Upper lobe of left lung (tissue), 4 donors: ENCODE results near the gene SLC8A3.

Experiments
- EP300 ChIP-seq, 4 donors: sonication (generic); formaldehyde crosslinking; IDR thresholded peaks; one replicate each; pipeline ENCODE4 v1.5.1; 2017; ENCODE audit warnings: antibody characterized with exemption in 4 of 4, control low read depth in 2 of 4
- POLR2A ChIP-seq, 4 donors: fragments of 450-650 bp; IDR thresholded peaks; one replicate each; pipeline ENCODE4 v1.5.1; 2016 to 2017; ENCODE audit warnings: antibody characterized with exemption in 4 of 4, mild to moderate bottlenecking in 2 of 4
- POLR2AphosphoS5 ChIP-seq, 2 donors: sonication (generic); formaldehyde crosslinking; IDR thresholded peaks; one replicate each; pipeline ENCODE4 v1.5.1; 2017; ENCODE audit warnings: antibody characterized with exemption in 2 of 2
- TF ChIP-seq, protein P1 (sequence below), 6 experiments: fragments of 450-650 bp in 4 of 6; fragments of 200-600 bp in 2 of 6; sonication (generic) in 2 of 6; IDR thresholded peaks; one replicate each; pipeline ENCODE4 v1.5.1; 2016 to 2019; ENCODE audit warnings: antibody characterized with exemption in 6 of 6

DNA sequence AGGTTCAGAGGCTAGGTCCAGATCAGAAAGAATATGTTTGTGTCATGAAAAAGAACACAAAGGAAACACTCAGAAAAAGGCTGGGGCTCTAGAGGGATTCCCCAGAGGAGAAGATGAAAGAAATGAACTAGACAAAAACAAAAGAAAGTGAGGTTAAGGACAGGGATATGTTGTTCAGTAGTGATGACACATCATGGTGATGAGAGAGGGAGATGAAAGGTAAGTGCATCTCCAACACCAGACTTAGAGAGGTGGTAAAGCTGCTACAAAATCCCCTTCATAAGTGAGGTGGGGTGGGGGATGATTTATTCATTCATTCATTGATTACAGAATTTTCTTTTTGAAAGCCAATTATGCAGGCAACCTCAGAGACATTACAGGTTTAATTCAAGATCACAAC lies 19.6 kb upstream of the SLC8A3 start:
- TF ChIP-seq, protein P1, sequence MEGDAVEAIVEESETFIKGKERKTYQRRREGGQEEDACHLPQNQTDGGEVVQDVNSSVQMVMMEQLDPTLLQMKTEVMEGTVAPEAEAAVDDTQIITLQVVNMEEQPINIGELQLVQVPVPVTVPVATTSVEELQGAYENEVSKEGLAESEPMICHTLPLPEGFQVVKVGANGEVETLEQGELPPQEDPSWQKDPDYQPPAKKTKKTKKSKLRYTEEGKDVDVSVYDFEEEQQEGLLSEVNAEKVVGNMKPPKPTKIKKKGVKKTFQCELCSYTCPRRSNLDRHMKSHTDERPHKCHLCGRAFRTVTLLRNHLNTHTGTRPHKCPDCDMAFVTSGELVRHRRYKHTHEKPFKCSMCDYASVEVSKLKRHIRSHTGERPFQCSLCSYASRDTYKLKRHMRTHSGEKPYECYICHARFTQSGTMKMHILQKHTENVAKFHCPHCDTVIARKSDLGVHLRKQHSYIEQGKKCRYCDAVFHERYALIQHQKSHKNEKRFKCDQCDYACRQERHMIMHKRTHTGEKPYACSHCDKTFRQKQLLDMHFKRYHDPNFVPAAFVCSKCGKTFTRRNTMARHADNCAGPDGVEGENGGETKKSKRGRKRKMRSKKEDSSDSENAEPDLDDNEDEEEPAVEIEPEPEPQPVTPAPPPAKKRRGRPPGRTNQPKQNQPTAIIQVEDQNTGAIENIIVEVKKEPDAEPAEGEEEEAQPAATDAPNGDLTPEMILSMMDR (IDR thresholded peaks at IDR 0.05), result no peak
- TF ChIP-seq POLR2AphosphoS5 (IDR thresholded peaks at IDR 0.05), result no peak
- TF ChIP-seq POLR2A (IDR thresholded peaks at IDR 0.05), result no peak
- no peak for TF ChIP-seq EP300 (IDR thresholded peaks at IDR 0.05)
